GM20000 (cell line): Measurements from ENCODE around the gene PTPN14.
"Not testable (repeated sequence)": the region's sequence is repeated elsewhere in the genome, so short reads cannot be mapped to it uniquely, and the experiment has no call there.

Experiments used
- DNase-seq: peaks from one replicate; pipeline ENCODE4 v3.0.0; 2012; ENCODE audit warnings: low spot score
- TF ChIP-seq, protein P1 (sequence below): IDR thresholded peaks from 2 replicates; pipeline ENCODE4 v1.5.1; 2012; ENCODE audit warnings: mild to moderate bottlenecking, control low read depth; ENCODE audit errors: extremely low read depth, missing control alignments

PTPN14 gene

DNA sequence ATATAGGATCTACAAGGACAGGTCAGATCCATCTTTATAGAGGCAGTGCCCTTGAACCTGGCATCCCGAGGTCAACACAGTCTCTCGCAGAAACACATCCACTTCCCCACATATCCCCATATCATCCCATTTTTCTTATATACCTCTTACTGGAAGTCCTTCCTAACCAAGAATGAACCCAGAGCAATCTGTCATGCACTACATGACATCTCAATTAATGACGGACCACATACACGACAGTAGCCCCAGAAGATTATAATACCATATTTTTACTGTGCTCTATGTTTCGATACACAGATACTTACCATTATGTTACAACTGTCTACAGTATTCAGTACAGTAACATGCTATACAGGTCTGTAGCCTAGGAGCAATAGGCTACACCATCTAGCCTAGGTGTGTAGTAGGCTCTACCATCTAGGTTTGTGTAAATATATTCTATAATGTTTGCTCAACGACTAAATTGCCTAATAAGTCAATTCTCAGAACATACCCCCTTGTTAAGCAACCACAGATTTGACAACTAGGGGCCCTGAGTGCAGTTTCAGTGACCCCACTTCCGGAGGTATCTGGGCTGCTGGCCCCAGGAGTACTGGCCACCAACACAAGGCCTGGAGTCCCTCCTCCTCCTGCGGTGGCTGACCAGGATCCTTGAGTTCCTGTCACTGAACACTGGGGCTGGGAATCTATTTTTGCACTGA, 28.1 kb downstream of the PTPN14 start:
- TF ChIP-seq, protein P1, sequence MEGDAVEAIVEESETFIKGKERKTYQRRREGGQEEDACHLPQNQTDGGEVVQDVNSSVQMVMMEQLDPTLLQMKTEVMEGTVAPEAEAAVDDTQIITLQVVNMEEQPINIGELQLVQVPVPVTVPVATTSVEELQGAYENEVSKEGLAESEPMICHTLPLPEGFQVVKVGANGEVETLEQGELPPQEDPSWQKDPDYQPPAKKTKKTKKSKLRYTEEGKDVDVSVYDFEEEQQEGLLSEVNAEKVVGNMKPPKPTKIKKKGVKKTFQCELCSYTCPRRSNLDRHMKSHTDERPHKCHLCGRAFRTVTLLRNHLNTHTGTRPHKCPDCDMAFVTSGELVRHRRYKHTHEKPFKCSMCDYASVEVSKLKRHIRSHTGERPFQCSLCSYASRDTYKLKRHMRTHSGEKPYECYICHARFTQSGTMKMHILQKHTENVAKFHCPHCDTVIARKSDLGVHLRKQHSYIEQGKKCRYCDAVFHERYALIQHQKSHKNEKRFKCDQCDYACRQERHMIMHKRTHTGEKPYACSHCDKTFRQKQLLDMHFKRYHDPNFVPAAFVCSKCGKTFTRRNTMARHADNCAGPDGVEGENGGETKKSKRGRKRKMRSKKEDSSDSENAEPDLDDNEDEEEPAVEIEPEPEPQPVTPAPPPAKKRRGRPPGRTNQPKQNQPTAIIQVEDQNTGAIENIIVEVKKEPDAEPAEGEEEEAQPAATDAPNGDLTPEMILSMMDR = no peak
- no peak for DNase-seq

DNA sequence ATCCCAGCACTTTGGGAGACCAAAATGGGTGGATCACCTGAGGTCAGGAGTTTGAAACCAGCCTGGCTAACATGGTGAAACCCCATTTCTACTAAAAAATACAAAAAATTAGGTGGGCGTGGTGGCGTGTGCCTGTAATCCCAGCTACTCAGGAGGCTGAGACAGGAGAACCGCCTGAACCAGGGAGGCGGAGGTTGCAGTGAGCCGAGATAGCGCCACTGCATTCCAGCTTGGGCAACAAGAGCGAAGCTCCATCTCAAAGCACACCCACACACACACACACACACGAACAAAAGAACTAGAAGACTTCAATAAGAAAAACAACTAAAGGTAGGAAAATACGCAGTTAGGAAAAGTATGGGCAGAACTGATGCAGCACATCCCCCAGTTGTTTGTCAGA, 29.9 kb downstream of the PTPN14 start:
- DNase-seq = not testable (repeated sequence)

DNA sequence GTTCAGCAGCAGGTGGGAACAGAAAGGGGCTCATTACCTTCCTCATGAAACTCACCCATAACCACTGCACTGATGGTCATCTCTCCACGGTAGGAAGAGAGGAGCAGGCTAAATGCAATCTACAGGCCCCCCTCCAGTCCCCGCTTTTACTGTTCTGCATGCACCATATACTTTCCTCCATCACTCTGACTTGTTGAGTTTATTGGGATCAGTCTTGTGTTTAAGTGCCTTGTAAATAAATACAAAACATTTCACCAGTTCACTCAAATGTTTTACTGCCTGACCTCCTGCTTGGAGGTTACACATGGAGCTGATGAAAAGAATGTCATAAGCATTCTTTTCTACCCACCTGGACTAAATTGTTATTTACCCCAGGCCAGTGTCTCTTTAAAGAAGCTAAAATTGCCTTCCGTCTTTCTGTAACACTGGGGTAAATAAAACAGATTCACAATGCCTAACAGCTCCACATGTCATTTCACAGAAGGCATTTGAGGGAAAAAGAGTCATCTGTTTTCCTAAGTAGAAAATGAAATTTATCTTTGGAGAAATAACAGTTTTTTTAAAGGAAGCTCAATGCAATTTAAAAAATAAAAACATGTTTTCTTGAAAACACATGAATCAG, 30.7 kb downstream of the PTPN14 start:
- TF ChIP-seq, protein P1 = no peak

DNA sequence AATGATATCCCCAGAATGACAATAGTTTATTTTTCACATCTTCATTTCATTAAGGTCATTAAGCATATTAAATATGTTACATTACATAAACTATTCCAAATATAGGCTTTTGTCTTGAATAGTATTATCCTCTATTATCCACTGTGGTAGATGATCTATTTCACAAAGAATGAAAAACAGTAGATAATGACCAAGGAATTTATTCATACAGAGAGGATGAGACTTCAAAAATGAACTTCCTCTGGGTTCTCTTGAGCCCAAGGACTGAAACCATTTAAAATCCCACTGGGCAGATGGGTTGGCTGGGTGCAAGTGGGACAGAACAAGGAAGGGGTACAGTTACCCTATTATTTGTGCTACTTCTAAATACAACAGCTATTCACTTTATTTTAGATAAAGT, 33.0 kb downstream of the PTPN14 start:
- no peak for DNase-seq
- TF ChIP-seq, protein P1 = no peak

More for the DNA sequence above, 30.7 kb downstream of the PTPN14 start:
- no peak for DNase-seq

DNA sequence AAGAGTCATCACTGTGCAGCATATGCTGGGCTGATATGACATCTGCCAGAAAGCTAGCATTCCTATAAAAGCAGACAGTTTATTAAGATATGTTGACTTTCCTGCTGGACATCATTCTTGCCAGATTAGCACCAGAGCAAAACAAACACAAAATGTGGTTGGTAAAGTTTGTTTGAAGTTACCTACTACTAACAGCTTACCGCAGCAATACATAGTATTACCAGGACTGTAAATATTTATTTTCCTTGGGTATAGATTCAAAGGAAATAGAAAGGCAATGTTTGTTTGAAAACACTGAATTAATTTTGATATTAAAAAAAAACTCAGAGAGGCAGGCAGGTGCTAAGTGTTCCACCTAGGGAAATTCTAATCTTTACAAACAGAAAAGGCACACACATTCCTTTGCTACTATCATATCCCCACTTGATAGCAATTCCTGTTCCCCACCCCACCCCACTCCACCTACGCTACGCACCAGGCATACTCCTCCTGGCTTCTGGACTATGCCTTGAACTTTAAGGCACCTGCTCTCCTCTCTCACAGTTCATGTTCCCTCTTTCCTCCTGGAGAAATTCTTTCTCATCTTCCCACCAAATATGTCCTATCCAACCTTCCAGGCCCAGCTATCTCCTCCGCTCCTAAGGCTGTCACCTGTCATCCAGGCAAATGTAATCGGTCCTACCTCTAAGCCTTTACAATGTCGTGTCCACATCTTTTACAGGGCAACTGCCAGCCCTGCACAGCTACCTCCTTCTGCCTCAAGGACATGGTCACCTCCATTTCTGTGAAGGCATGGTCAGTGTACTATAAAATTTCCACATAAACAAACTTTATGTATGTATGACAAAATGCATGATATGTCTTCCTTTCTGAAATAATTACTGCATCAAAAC, 34.7 kb downstream of the PTPN14 start:
- DNase-seq = no peak
- TF ChIP-seq, protein P1 = no peak

DNA sequence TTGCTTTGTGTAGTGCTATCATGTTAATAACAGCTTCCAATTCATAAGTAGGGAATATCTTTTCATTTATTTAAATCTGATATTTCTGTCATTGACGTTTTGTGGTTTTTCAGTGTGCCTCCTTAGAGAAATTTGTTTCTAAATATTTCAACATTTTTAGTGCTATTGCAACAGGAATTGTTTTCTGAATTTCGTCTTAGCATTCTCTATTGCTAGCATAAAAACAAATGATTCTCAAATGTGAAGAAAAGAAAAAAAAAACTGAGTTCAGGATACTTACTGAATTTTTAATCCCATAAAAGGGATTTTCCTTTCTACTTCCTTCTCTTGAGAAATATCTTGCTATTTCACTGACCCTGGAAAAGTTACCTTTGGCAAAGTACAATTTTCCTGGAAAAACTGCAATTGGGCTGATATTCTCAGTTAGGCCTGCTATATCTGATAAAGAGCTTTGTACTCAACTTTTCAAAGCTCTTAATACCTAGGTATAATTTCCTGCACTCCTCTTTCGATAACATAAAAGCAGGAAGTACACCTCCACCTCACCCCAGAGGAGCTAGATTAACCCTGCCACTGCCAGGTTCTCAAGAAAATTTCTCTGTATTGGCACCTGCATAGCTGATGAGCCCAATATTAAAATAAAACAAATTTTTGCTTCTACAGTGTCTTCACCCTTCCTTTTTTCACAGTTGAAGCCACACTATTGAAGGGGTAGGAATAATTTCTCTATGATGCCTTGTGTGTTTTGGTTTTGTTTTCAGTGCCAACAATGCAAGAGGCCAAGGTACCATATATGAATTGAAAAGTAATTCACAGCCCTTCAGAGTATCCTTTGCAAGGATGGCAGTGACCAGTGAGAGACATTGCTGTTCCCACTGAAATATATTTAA, 35.6 kb downstream of the PTPN14 start:
- TF ChIP-seq, protein P1 = no peak
- DNase-seq = no peak

DNA sequence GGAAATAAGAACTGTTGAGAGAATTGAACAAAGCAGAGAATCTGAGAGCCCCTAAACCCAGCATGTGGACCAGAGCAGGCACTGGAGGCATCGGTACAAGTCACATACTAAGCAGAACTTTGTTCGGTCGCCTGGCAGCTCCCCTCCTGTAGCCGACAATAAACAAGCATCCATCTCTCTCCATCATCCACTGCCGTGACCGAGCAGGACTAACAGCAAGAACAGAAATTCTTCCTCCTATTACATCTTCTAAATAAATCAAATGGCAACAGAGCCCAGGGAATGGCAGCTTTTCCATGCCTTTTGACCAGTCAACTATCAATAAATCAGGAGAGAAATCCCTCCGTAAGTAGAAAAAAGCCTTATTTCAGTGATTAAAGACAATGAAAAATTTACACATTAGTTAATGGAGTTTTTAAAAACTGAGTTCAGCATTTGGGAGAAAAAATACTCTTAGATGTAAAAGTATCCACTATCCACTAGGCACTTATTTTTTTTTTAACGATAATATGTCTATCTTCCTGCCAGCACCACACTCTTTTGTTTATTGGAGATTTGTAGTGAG, 36.5 kb downstream of the PTPN14 start:
- DNase-seq = no peak
- TF ChIP-seq, protein P1 = no peak
